ENCODE data around the gene SOBP.

The SOBP gene

GRCh38 chr6:107447663-107448216 is 42.2 kb upstream of the SOBP start (continued):
- peak; percentile 97 for TF ChIP-seq ZNF626 (tag by site-specific recombination; IDR thresholded peaks at IDR 0.05)
- peak; percentile 99 for TF ChIP-seq SETDB1 (IDR thresholded peaks at IDR 0.05; ENCODE audit: insufficient read length, low read length)
- TF ChIP-seq TRIM28 (IDR thresholded peaks at IDR 0.05; ENCODE audit: borderline replicate concordance, low read length), result peak; percentile 90; the same call in 1 of the 2 replicates
- peak; percentile 54; the same call in 1 of the 2 replicates for TF ChIP-seq ZNF501 (tag by site-specific recombination; IDR thresholded peaks at IDR 0.05)
- peak; percentile 51 for TF ChIP-seq ZNF510 (tag by site-specific recombination; IDR thresholded peaks at IDR 0.05; ENCODE audit: insufficient replicate concordance)

GRCh38 chr6:107448776-107449175 is 41.1 kb upstream of the SOBP start:
- no peak for TF ChIP-seq ZNF660 (tag by site-specific recombination; IDR thresholded peaks at IDR 0.05)
- TF ChIP-seq MZF1 (tag by site-specific recombination; IDR thresholded peaks at IDR 0.05; ENCODE audit: borderline replicate concordance), result peak; percentile 45; the same call in 1 of the 2 replicates
- TF ChIP-seq SETDB1 (IDR thresholded peaks at IDR 0.05; ENCODE audit: insufficient read length, low read length), result no peak
- TF ChIP-seq ZNF488 (tag by site-specific recombination; IDR thresholded peaks at IDR 0.05), result no peak
- TF ChIP-seq ZNF571 (tag by site-specific recombination; IDR thresholded peaks at IDR 0.05), result no peak
- TF ChIP-seq ZEB2 (tag by site-specific recombination; IDR thresholded peaks at IDR 0.05), result no peak
- TF ChIP-seq ZFHX2 (tag by site-specific recombination; conservative IDR thresholded peaks at IDR 0.05), result peak; percentile 63
- no peak for TF ChIP-seq ZNF341 (tag by site-specific recombination; IDR thresholded peaks at IDR 0.05; ENCODE audit: low read depth)
- TF ChIP-seq ZNF280C (tag by site-specific recombination; IDR thresholded peaks at IDR 0.05), result no peak
- no peak for TF ChIP-seq ZNF248 (tag by site-specific recombination; IDR thresholded peaks at IDR 0.05)
- peak; percentile 40; the same call in 1 of the 2 replicates for TF ChIP-seq EGR2 (tag by site-specific recombination; IDR thresholded peaks at IDR 0.05; ENCODE audit: low read depth)
- peak; percentile 66 for TF ChIP-seq GLIS1 (tag by site-specific recombination; IDR thresholded peaks at IDR 0.05)
- no peak for TF ChIP-seq ZNF354C (tag by site-specific recombination; IDR thresholded peaks at IDR 0.05; ENCODE audit: borderline replicate concordance, low read depth)
- no peak for TF ChIP-seq ZNF555 (tag by site-specific recombination; conservative IDR thresholded peaks at IDR 0.05)
- H3K27ac ChIP-seq (ENCODE audit: extremely low read depth, low read depth, low read length), result no peak overlapping the region
- H3K36me3 ChIP-seq (ENCODE audit: control insufficient read depth in 2 of 2, insufficient read depth in 1 of 2, low read length in 2 of 2), result no peaks in the 10 kb centered on the region
- no peaks in the 10 kb centered on the region for H3K4me1 ChIP-seq (ENCODE audit: control insufficient read depth, insufficient read depth, low read length)
- no peaks in the 10 kb centered on the region for H3K9me3 ChIP-seq (ENCODE audit: control insufficient read depth, insufficient read depth, low read depth, low read length)
- POLR2A ChIA-PET, result no interaction called here
- H3K4me3 ChIP-seq (ENCODE audit: low read depth, low read length), result no peak overlapping the region
- CTCF ChIA-PET, result interaction anchor here (0.6 to 1.1 kb wide), 3 partner anchors 11 to 1347 kb away, joined by 3 to 5 read pairs (median 3); partner anchors contain the start of gene PDSS2

GRCh38 chr6:107458672-107459282 is 31.1 kb upstream of the SOBP start:
- ChIA-PET CTCF (interaction anchor here (0.6 to 3.4 kb wide), 22 partner anchors 10 to 498 kb away, joined by 3 to 21 read pairs (median 4); no protein-coding TSS in a partner anchor), POLR2A (interaction anchor here (0.6 to 3.1 kb wide), 37 partner anchors 7 to 499 kb away, joined by 3 to 104 read pairs (median 4); partner anchors contain the start of genes BEND3, SEC63 and SOBP)
- peak overlapping the region; percentile 91 for H3K27ac ChIP-seq (ENCODE audit: extremely low read depth, low read depth, low read length)
- H3K4me3 ChIP-seq (ENCODE audit: low read depth, low read length), result peak overlapping the region; percentile 70
- no peaks in the 10 kb centered on the region for H3K9me3 ChIP-seq (ENCODE audit: control insufficient read depth, insufficient read depth, low read depth, low read length)
- H3K4me1 ChIP-seq (ENCODE audit: control insufficient read depth, insufficient read depth, low read length), result no peaks in the 10 kb centered on the region; the same call in 1 of the 2 replicates
- H3K36me3 ChIP-seq (ENCODE audit: control insufficient read depth in 2 of 2, insufficient read depth in 1 of 2, low read length in 2 of 2), result no peaks in the 10 kb centered on the region
- TF ChIP-seq ZNF398 (tag by site-specific recombination; IDR thresholded peaks at IDR 0.05) (no peak), ZNF514 (tag by site-specific recombination; IDR thresholded peaks at IDR 0.05) (no peak), ZNF423 (tag by site-specific recombination; IDR thresholded peaks at IDR 0.05) (no peak), ZNF660 (tag by site-specific recombination; IDR thresholded peaks at IDR 0.05) (no peak), HOXC10 (CRISPR knock-in tag; IDR thresholded peaks at IDR 0.05) (peak; percentile 7; the same call in 1 of the 2 replicates), ZBTB21 (tag by site-specific recombination; IDR thresholded peaks at IDR 0.05) (no peak), ZNF311 (tag by site-specific recombination; IDR thresholded peaks at IDR 0.05; ENCODE audit: borderline replicate concordance) (no peak), ZNF394 (tag by site-specific recombination; IDR thresholded peaks at IDR 0.05; ENCODE audit: borderline replicate concordance) (no peak), ZNF169 (tag by site-specific recombination; IDR thresholded peaks at IDR 0.05) (no peak)

All from HEK293 (cell line).